Activated gamma-delta T cell treated with Interleukin-2 at 50 U/mL for 16 hours (primary cell): ENCODE results near the gene ROBO3.

Experiments
- DNase-seq: peaks from one replicate; pipeline ENCODE4 v3.0.0-alpha.2; 2020

ROBO3 gene

DNA sequence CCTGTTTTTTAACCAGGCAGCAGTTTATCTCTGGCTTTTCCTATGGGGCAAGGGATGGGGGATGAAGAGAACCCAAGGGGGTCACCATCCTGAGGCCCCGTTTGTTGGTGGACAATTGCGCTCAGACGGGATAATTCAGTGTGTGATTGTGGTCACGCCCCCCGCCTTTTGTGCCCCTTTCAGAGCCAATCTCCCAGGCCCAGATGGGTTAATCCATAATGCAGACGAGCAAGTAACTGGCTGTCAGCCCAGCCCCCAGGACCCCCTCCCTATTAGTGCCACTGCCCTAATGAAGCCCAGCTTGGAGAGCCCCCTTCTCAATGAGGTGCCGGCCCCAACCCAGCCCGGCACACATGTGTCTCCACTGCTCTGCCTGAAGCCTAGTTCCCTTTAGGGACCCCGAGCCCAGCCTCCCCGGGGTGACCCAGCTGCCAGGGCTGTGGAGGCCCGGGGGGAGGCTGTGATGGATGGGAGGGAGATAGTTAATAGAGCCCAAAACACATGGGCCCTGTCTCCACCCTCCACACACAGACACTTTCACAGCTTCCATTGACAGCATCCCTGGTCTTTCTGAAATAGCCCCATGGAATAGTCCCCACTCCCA lies 19.1 kb upstream of the ROBO3 start:
- no peak for DNase-seq

DNA sequence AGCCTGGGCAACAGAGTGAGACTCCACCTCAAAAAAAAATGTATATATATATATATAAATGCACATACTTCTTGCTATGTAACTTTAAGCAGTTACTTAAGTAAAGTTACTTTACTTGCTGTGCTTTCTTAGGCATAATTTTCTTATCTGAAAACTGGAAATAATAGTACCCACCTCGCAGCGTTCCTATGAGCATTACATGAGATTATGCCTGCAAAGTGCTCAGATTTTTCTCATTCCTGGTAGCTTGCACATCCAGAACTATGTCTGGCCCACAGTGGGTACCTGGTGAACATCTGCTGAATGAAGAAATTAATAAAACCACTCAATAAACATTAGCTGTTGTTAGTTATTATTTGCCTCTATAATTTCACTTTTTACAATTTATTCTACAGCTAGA lies 6.1 kb upstream of the ROBO3 start:
- DNase-seq: no peak

GRCh38 chr11:124861670-124862069 lies 3.6 kb upstream of the ROBO3 start:
- DNase-seq: no peak

DNA sequence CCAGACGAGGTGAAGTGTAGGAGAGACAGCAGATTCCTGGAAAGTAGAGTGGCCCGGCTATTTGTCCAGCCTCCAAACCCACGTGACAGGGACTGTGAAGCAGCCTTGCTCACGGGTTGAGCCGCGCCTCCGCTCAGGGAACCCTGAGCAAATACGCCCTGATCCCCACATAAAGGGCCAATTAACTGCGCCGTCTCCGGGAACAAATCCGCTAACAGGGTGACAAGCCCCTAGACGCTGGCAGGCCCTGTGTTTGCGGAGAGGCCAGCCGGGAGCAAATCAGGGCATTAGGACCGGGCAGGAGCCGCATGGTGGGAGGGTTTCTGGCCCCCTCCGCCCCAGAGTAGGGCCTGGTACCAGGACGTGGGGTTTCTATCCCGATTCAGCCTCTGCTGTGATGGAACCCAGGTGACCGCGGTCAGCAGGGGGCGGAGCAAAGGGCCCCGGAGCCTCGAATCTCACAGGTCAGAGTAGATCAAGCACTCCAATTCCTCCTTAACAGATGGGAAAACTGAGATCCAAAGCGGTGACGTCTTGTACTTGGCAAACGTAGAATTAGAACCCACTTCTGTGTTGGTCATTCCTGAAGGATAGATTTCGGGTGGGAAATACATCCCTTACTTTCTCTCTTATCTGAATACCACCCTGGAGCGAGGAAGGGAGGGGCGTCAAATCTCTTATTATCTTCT lies 2.0 kb upstream of the ROBO3 start:
- no peak for DNase-seq

DNA sequence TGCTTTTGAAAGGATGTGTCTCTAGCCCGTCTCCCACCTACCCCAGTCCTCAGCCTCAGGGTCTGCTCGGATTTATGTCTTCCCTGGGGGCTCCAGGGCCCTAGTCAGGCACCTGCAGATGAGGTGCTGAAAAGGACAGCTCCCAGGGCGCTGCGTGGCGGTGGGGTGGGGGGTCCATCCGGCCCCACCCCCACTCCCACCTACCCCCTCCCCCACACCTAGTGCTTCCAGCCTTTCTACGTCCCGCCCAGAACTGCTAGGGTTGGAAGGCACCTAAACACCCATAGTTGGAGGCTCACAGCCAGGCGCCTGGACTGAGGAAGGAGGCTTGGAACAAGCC lies 1.4 kb upstream of the ROBO3 start:
- no peak for DNase-seq

DNA sequence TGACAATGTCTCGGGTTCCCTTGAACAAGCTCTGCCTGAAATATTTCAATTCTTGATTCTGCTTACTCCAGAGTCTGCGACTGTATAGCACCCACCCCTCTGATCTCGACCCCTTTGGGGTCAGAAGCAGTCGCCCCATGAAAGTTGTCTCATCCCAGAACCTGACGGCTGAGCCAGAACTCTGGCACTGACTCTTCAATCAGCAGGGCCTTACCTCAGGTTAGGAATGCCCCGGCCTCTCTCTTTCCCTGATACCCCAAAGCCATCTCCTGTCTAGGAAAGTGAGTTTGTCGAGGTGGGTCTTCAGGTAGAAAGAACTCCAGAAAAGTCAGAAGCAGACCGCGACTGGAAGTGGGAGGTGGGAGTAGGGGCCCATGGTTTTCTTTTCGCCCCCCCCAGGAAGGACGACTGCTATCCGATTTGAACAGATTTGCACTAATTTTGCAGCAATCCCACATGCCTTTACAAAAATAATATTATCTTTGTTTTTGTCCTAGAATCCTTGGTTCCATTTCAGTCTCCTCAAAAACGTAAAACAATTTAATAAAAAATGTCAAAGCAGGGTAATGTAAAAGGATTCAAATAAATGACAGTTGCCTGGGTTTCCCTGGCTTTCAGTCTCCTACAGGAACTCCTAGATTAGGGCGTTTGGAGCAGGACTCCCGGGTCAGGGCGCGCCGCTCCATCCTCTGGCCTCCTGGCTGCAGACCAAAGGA lies 898 bp upstream of the ROBO3 start:
- DNase-seq: no peak

- no peak for DNase-seq
Measured at GRCh38 chr11:124864892-124865180, 396 bp upstream of the ROBO3 start.

DNA sequence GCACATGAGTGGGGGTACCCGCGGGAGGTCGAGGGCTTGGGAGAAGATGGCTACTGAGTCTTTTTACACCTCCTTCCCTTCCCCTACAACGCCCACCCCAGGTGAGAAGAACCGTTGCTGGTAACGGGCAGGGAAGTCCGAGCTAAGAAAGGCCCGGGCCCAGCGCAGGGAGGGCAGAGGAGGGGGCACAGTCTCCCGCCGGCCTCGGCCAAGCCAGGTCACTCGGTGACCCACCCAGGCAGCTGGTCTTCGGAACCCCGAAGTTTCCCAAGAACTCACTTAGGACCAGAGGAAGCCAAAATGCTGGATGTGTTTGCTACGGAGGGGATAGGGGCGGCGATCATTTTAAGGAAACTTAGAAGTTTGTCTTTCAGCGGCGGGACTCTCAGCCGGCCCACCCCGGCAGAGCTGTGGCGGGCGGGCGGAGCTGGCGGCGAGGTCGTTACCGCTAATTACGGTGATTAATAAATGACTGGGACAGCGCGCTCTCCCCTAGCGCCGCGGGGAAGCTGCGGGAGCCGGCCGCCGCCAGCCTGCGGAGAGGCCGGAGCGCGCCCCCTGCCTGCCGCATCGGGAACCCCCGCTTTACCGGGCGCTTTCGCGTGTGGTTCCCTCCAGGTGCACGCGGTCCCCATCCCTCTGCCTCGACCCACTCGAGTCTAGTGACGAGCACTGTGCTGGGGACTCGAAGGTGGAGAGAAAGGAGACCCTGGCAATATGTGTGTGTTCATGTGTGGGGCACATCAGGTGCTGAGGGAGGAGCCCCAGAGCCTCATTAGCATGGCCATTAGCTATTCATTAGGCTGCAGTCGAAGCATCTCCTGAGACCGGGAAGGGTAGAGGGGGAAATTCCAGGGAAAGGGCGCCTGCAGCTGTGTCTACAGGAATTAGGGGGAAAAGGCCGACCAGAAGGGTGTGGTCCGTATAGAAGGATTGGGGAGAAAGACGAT lies 945 bp downstream of the ROBO3 start:
- peak; percentile 42 for DNase-seq

DNA sequence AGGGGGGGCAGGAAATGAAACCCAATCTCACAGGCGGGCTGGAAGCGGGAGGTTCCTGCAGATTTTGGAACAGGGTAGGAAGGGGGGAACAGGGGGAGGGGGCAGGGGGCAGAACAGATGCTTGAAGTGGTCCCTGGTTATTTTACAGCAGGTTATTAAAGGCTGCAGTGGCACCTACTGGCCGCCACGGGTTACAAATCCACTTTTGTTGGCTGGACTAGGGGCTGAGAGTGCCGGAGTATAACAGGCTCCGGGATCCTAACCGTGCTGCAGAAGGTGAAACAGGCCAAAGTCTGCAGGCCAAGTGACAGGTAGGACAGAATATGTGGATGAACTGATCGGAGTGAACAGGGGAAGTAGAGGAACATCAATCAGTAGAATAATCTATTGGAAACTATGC lies 2.5 kb downstream of the ROBO3 start:
- DNase-seq: no peak

DNA sequence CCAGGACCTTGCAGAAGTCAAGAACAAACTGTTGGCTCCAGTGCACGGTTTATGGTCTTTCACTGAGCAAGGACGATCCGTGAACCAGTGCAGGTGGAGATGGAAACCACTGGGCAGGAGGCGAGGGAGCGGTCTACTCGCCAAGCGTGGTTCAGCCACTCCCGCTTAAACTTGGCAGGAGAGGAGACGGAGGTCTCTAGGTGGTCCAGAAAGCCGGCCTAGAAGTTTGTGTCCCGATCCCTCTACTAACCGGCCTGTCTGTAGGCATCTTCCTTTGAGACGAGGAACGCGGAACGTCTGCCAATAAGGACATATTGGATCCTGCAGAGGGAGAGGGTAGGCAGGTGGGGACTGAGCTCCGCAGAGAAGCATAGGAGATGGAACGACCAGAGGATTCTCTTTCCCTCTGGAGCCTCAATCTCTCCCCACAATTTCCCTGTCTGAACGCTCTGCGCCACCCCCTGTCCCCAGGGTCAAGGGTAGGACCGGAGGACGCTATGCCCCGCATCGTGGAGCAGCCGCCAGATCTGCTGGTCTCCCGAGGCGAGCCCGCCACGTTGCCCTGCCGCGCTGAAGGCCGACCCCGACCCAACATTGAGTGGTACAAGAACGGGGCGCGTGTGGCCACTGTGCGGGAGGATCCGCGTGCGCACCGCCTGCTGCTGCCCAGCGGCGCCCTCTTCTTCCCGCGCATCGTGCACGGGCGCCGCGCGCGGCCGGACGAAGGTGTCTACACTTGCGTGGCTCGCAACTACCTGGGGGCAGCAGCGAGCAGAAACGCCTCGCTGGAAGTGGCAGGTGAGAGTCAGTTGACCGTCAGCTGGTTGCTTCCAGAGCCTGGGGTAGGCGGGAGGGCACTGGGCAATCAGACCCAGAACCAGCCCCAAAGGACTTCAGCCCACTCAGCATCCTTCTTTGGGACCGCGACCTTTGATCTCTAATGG lies 3.4 kb downstream of the ROBO3 start:
- DNase-seq: no peak

DNA sequence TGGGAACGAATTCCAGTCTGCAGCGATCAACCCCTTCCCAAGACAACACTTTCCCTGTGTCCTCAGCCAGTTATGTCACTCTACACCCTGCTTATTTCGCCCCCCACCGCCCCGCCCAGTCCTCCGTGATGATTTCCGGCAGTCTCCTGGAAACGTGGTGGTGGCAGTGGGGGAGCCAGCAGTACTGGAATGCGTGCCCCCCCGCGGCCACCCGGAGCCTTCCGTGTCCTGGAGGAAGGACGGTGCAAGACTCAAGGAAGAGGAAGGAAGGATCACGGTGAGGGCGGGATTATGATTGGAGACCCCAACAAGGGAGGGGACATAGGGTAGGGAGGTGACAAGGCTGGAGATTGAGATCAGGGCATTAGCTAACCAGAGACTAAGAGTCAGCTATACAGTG lies 4.1 kb downstream of the ROBO3 start:
- no peak for DNase-seq

GRCh38 chr11:124869856-124870387 lies 4.7 kb downstream of the ROBO3 start:
- DNase-seq: no peak

GRCh38 chr11:124870430-124870829 lies 5.2 kb downstream of the ROBO3 start:
- no peak for DNase-seq

DNA sequence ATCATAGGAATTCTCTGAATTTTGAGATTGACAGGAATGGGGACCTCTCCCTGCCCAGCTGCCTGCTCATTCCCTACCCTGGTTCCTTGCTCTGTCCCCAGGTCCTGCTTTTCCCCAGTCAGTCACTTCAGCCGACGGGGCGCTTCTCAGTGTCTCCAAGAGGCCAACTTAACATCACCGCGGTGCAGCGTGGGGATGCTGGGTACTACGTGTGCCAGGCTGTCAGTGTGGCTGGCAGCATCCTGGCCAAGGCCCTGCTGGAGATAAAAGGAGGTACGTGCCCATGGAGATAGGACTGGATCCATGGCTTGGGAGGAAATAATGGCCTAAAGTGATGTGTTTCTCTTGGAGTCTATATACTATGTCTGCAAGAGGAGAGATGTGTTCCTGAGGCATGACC lies 7.0 kb downstream of the ROBO3 start:
- no peak for DNase-seq

DNA sequence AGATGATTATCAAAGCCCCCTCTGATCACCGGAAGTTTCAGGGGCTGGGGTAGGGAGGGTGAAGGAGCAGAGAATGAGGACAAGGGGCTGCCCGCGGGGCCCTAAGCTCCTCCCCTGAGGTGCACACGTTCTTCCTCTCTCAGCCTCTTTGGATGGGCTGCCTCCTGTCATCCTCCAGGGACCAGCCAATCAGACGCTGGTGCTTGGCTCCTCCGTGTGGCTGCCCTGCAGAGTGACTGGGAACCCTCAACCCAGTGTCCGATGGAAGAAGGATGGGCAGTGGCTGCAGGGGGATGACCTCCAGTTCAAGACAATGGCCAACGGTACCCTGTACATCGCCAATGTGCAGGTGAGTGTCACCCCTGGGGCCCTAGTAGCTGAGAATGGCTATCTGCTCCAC lies 7.5 kb downstream of the ROBO3 start:
- no peak for DNase-seq

DNA sequence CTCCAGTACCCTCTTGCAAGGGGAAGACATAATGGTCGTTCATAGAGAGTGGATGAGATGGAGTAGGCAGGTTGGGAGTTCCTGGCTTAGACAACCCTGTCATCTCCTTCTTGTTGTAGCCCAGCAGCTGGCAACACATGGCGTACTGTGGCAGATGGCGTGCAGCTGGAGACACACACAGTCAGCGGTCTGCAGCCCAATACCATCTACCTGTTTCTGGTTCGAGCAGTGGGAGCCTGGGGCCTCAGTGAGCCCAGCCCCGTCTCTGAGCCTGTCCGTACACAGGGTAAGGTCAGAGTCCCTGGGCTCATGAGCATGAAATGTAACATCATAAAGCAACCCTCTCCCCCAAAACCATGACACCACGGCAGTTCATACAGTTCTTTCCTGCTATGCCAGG lies 8.7 kb downstream of the ROBO3 start:
- no peak for DNase-seq

DNA sequence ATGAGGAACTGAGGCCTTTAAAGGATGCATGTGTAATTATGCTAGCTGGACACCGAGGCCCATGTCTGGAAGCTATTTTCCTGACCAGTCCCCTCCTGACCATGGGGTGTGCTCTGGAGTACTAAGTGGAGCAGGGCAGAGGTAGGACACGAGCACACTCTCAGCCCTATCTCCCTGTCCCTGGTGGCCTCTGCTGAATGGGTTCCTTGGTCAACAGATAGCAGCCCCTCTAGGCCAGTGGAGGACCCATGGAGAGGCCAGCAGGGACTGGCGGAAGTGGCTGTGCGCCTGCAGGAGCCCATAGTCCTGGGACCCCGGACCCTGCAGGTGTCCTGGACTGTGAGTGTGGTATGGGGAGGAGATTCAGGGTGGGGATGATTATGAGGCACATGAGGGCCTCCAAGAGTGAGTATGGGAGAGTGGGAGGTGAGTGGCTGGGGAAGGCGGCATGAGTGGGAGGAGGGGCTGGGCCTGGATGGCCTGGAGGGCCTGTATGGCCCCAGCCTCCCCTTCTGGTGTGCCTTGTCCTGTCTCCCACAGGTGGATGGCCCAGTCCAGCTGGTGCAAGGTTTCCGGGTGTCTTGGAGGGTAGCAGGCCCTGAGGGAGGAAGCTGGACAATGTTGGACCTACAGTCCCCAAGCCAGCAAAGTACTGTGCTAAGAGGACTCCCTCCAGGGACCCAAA lies 9.5 kb downstream of the ROBO3 start:
- DNase-seq: no peak

GRCh38 chr11:124875401-124875800 lies 10.2 kb downstream of the ROBO3 start:
- no peak for DNase-seq

DNA sequence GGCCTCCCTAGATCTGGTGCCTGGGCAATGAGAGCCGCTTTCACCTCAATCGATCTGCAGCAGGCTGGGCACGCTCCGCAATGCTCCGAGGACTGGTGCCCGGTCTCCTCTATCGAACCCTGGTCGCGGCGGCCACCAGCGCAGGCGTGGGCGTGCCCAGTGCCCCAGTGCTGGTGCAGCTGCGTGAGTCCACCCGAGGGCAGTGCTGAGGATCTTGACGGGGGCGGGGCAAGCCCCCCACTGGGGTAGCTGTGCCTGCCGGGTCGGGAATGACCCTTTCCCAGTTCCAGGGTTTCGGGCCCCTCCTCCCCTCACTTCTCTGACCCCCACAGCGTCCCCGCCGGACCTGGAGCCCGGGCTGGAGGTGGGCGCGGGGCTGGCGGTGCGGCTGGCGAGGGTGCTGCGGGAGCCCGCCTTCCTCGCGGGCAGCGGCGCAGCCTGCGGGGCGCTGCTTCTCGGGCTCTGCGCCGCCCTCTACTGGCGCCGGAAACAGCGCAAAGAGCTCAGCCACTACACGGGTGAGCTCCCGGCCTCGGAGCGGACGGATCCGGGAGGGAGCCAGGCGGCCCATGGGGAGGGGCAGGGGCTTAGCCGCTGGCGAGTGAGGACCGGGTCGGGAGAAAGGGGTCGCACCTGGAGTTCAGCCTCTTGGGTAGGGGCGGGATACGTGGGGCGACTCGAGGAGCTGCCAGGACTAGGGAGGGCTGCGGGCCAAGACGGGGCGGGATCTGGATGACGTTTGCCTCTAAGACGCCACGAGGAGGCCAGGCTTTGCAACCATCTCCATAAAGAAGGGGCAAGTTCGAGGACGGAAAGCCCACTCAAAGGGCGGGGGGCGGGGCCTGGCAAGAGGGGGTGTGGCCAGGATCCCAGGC lies 10.9 kb downstream of the ROBO3 start:
- peak; percentile 66 for DNase-seq

GRCh38 chr11:124876818-124877630 lies 11.8 kb downstream of the ROBO3 start:
- no peak for DNase-seq
